ENCODE results near the gene AUH. TPM values are rescaled to one million over a fixed set of nuclear protein-coding genes. Genes with fewer than 3 reads are reported as not detected.
"Not testable (repeated sequence)": the region's sequence is repeated elsewhere in the genome, so short reads cannot be mapped to it uniquely, and the experiment has no call there.

Gene AUH
- 10 to 100 TPM; 42.8 to 46.0 (median 44.2) TPM for polyA plus RNA-seq (ENCODE audit: insufficient read length in 3 of 3)

GRCh38 chr9:91361291-91362050, at the start of gene AUH:
AUH (minus strand) TSS chr9:91361918; CDS start chr9:91361889, 29 bp downstream.
- DNase-seq (ENCODE audit: low read depth in 3 of 3, low spot score in 2 of 3) = peak in 2 of 3 donors; percentile 72

GRCh38 chr9:91411096-91411771, 49.5 kb upstream of the AUH start:
- no peak for DNase-seq (ENCODE audit: low read depth in 3 of 3, low spot score in 2 of 3)

GRCh38 chr9:91410161-91410560, 48.4 kb upstream of the AUH start:
- no peak for DNase-seq (ENCODE audit: low read depth in 3 of 3, low spot score in 2 of 3)

GRCh38 chr9:91408475-91408874, 46.8 kb upstream of the AUH start:
- DNase-seq (ENCODE audit: low read depth in 3 of 3, low spot score in 2 of 3) = no peak

- DNase-seq (ENCODE audit: low read depth in 3 of 3, low spot score in 2 of 3) = no peak
These were observed 46.0 kb upstream of the AUH start for GRCh38 chr9:91407580-91408318.

- DNase-seq (ENCODE audit: low read depth in 3 of 3, low spot score in 2 of 3) = no peak
These were observed 43.8 kb upstream of the AUH start for GRCh38 chr9:91405343-91406077.

GRCh38 chr9:91403665-91404543, 42.2 kb upstream of the AUH start:
- DNase-seq (ENCODE audit: low read depth in 3 of 3, low spot score in 2 of 3) = no peak

- no peak for DNase-seq (ENCODE audit: low read depth in 3 of 3, low spot score in 2 of 3)
These were observed 37.2 kb upstream of the AUH start for GRCh38 chr9:91398926-91399325.

GRCh38 chr9:91395553-91396471, 34.1 kb upstream of the AUH start:
- no peak for DNase-seq (ENCODE audit: low read depth in 3 of 3, low spot score in 2 of 3)

GRCh38 chr9:91395106-91395552, 33.4 kb upstream of the AUH start:
- DNase-seq (ENCODE audit: low read depth in 3 of 3, low spot score in 2 of 3) = no peak

GRCh38 chr9:91393826-91394225, 32.1 kb upstream of the AUH start:
- DNase-seq (ENCODE audit: low read depth in 3 of 3, low spot score in 2 of 3) = no peak

- DNase-seq (ENCODE audit: low read depth in 3 of 3, low spot score in 2 of 3) = no peak
These were observed 30.7 kb upstream of the AUH start for GRCh38 chr9:91392435-91392834.

GRCh38 chr9:91391818-91392217, 30.1 kb upstream of the AUH start:
- no peak for DNase-seq (ENCODE audit: low read depth in 3 of 3, low spot score in 2 of 3)

- no peak for DNase-seq (ENCODE audit: low read depth in 3 of 3, low spot score in 2 of 3)
These were observed 29.7 kb upstream of the AUH start for GRCh38 chr9:91391412-91391811.

- DNase-seq (ENCODE audit: low read depth in 3 of 3, low spot score in 2 of 3) = not testable (repeated sequence)
These were observed 28.0 kb upstream of the AUH start for GRCh38 chr9:91389686-91390085.

GRCh38 chr9:91386765-91387164, 25.0 kb upstream of the AUH start:
- no peak for DNase-seq (ENCODE audit: low read depth in 3 of 3, low spot score in 2 of 3)

- no peak for DNase-seq (ENCODE audit: low read depth in 3 of 3, low spot score in 2 of 3)
These were observed 23.2 kb upstream of the AUH start for GRCh38 chr9:91384954-91385353.

- DNase-seq (ENCODE audit: low read depth in 3 of 3, low spot score in 2 of 3) = no peak
These were observed 21.9 kb upstream of the AUH start for GRCh38 chr9:91383577-91383976.

- no peak for DNase-seq (ENCODE audit: low read depth in 3 of 3, low spot score in 2 of 3)
These were observed 20.6 kb upstream of the AUH start for GRCh38 chr9:91382298-91382697.

Measured in right renal cortex interstitium (tissue), 3 donors.